GM19395 (cell line): ENCODE results near the gene MAD1L1.

Source experiments
- ATAC-seq: cut with Tn5 transposase; IDR thresholded peaks from one replicate; pipeline ENCODE4 v1.9.1; 2021; ENCODE audit warnings: mild to moderate bottlenecking, moderate library complexity; ENCODE audit not compliant: unreplicated experiment

MAD1L1 gene

GRCh38 chr7:1859266-1860035 is 373.3 kb downstream of the MAD1L1 start:
- ATAC-seq: no peak

DNA sequence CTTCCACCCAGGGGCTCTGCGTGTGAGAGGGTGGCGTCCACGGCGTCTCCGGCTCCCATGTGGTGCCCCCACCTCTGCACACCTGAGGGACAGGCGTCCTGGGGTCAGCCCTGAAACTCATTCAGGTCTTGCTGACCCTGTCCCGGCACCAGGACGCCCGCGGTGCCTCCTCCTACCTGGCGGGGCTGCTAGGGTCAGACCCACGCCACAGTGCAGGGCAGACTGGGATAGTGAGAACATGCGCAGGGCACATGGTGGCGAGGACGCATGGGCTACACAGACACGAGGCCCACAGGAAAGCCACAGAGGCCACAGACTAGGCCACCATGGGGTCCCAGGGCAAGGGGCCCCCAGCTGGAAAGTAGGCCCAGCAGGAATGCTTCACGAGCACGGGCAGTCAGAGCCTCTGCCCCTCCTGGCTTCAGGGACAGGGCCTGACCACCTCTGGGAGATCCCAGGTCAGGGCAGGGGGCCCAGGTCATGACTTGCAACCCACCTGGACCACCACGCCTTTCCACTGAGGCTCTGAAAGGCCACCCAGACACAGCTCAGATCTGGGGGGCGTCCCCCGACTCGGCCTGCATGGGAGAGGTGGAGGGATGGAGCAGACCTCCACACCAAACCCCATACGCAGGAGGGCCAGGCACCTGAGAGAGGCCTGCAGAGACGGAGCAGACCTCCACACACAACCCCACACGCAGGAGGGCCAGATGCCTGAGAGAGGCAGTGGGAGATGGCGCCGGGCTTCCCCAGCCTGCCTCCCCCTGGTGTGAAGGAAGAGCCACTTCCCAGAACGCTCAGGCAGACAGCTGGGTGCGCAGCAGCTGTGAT is 374.1 kb downstream of the MAD1L1 start:
- ATAC-seq: no peak

GRCh38 chr7:1857487-1858421 is 375.0 kb downstream of the MAD1L1 start:
- no peak for ATAC-seq

DNA sequence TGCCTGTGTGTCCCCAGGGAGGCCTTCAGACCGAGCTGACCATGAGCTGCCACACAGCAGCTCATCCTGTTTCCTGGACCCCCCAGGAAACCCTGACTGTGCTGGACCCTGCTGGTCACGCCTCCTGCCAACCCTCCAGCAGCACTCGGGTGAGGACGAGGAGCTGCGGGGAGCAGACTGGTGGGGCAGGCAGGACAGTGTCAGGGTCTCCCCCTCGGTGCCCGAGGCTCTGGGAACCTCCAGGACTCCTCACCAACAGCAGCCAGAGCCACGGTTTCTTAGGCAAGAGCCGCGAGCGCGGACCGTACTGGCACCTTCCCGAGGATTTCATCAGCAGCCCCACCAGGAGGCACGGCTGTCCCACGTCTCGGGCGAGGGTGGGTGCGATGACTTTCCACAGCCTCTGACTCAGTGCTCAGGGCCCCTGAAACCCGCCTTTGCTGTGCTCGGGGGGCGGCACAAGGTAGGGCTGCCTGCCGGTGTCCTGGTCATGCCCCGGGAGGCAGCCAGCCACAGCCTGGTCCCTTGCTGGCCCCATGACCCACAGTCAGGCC is 375.8 kb downstream of the MAD1L1 start:
- ATAC-seq: no peak

- ATAC-seq: no peak
These were observed 376.4 kb downstream of the MAD1L1 start for GRCh38 chr7:1856161-1856887.

DNA sequence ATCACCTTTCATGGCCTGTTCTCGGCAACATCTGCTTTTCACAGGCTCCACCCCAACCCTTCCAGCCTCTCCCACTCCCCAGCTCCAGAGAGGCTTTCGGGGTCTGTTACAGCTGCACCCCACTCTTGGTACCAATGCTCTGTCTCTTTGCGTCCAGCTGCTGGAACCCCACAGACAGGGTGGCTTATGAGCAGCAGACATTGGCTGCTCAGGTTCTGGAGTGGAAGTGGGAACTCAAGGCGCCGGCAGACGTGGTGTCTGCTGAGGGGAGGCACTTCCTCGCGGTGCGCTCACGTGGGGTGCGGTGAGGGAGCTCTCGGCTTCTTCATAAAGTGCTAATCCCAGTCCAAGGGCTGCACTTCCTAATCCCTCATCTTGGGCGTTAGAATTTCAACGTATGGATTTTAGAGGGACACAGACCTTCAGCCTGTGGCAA is 377.0 kb downstream of the MAD1L1 start:
- no peak for ATAC-seq

DNA sequence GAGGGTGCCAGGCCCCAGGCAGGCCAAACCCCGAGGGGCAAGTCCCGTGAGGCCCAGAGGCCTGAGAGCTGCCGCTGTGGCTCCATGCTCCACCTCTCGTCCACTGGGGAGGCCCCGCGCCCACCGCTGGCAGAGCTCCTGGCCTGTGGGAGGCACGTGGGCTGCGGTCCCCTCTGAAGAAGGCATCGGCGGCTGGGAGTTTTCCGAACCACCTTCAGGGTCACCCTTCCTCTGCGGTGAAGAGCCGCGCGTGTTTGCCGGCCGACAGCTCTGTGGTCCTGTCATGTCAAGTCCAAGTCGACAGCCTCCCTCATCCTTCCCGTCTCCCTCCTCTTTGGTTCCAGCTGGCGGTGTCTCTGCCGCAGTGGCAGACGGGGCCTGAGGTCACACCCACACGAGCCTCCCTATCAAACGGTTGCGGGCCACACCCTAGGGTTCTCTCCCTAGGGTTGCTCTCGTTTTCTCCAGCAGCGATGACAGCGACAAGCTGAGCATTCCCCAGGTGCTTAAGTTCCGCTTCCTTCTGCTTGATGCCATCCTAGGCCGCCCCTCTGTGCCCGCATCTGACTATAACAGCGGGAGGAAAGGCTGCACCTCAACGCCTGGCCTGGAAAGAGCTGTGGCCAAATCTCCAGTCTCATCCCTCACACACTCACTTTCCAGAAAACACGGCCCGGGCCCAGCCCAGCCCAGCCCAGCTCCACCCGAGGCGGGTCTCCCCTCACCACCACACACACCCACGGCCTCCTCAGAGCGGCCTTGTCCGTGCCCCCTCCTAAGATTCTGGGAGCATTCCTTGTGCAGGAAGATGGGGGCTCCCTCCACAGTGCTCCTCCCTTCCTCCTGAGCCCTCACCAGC is 377.6 kb downstream of the MAD1L1 start:
- ATAC-seq: no peak

GRCh38 chr7:1853986-1854865 is 378.5 kb downstream of the MAD1L1 start:
- no peak for ATAC-seq

DNA sequence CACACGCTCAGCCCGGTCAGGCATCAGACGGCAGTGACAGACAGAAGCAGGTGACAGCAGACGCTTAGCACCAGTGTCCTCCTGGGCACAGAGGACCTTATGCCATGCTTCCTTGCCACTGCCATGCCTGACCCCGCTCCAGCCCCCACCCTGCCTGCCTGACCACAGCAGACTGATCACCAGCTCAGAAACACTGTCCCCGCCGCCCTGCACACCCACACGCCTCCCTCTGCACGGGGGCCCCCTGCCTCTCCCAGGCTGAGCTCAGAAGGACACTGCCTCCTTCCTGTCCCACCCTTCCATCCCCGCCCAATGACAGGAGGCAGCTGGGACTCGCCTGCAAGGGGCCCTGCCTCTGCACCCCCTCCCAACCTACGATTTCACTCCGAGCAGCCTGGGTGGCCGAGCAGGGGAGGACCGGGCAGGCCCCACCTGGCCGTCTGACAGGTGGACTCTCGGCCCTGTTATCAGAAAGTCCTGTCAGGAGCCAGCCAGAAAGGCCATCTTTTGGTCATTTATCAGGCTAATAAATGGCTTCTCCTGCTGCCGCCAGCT is 379.2 kb downstream of the MAD1L1 start:
- no peak for ATAC-seq

DNA sequence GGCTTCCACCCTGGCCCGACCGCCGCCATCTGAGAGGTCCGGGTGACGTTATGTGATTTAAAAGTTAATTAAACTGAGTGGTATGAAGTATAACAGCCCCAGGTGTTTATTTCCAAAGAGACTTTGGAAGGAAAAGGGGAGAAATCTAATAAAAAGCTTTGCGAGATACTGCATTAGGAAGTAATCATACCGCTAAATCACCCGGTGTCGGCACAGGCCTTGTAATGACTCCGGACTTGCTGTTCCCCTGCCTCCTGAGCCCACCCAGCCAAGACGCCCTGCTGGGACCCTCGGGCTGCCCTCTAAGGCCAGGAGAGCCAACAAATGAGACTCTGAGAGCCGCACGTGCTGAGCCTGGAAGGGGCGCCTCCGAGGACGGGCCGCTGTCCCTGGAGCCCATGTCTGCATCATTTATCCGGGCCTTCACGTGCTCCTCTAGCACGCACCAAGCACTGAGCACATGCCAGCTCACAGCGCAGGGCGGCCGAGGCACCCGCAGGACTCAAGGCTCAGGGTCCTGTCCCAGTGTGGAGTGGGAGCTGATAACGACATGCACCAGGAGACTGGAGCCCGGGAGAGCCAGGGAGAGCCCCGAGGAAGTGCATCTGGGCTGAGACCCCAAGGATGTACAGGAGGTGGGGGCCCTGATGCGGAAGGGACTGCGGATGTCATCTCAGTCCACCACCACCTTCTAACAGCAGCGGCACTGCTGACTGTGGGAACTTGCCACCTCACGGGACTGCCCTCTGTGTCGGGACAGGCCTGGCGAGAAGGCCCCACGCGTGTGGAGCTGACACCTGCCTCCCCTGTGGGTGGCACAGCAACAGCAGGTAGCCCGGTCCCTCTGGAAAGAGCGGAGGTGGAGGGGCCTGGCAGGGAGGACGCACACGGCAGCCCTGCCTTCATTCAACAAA is 380.0 kb downstream of the MAD1L1 start:
- no peak for ATAC-seq

- ATAC-seq: no peak
These were observed 380.8 kb downstream of the MAD1L1 start for GRCh38 chr7:1851721-1852516.

GRCh38 chr7:1850976-1851571 is 381.7 kb downstream of the MAD1L1 start:
- ATAC-seq: no peak

- ATAC-seq: no peak
These were observed 382.4 kb downstream of the MAD1L1 start for GRCh38 chr7:1850111-1850975.

DNA sequence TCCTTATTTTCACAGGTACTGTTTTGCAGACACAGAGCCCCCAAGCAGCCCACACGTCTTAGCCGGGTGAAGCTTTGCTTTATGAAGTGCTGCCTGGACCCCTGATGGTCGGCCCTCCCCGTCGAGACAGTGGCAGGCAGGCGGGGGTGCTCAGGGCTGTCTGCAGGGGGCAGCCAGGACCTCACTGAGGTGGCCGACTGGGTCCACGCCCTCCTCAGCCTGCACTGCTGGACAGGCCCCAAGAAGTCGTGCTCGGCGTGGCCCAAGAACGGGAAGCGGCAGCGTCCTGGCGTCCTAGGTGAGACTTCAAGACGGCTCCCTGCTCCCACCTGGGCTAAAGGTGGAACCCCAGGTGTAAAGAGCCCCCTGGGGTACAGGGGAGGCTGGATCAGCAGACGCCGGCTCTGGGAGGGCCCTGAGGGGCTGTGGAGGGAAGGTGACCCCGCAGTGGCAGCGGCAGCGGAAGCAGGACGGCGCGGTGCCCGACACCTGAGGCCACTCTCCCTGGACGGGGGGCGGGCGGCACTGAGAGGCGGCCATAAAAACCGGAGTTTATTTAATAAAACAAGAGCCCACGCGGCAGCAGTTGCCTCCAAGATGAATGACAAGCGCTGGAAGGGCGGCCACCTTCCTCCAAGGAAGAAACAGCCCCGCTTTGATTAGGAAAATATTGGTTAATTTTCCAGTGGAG is 383.2 kb downstream of the MAD1L1 start:
- ATAC-seq: no peak
